ENCODE measurements around the gene KIF27. TPM values are rescaled to one million over a fixed set of nuclear protein-coding genes. Genes with fewer than 3 reads are reported as not detected.
A peak's percentile ranks its signal among the peaks of the same experiment; 100 is the strongest.
"Not testable (repeated sequence)": the region's sequence is repeated elsewhere in the genome, so short reads cannot be mapped to it uniquely, and the experiment has no call there.

KIF27 gene
- total RNA-seq, 6 experiments from 2014 or later: 0.99 to 2.0 (median 1.2) TPM

- H3K9me3 Mint-ChIP-seq; H3K36me3 Mint-ChIP-seq (ENCODE audit: low read depth); H3K4me1 Mint-ChIP-seq (ENCODE audit: low read depth); DNase-seq; H3K27ac Mint-ChIP-seq; H3K27me3 Mint-ChIP-seq (ENCODE audit: insufficient read depth); H3K4me3 Mint-ChIP-seq: not testable (repeated sequence)
- TF ChIP-seq, protein P1, sequence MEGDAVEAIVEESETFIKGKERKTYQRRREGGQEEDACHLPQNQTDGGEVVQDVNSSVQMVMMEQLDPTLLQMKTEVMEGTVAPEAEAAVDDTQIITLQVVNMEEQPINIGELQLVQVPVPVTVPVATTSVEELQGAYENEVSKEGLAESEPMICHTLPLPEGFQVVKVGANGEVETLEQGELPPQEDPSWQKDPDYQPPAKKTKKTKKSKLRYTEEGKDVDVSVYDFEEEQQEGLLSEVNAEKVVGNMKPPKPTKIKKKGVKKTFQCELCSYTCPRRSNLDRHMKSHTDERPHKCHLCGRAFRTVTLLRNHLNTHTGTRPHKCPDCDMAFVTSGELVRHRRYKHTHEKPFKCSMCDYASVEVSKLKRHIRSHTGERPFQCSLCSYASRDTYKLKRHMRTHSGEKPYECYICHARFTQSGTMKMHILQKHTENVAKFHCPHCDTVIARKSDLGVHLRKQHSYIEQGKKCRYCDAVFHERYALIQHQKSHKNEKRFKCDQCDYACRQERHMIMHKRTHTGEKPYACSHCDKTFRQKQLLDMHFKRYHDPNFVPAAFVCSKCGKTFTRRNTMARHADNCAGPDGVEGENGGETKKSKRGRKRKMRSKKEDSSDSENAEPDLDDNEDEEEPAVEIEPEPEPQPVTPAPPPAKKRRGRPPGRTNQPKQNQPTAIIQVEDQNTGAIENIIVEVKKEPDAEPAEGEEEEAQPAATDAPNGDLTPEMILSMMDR (IDR thresholded peaks at IDR 0.05): peak; percentile 68
Measured at GRCh38 chr9:83837070-83837643, 84.1 kb downstream of the KIF27 start.

DNA sequence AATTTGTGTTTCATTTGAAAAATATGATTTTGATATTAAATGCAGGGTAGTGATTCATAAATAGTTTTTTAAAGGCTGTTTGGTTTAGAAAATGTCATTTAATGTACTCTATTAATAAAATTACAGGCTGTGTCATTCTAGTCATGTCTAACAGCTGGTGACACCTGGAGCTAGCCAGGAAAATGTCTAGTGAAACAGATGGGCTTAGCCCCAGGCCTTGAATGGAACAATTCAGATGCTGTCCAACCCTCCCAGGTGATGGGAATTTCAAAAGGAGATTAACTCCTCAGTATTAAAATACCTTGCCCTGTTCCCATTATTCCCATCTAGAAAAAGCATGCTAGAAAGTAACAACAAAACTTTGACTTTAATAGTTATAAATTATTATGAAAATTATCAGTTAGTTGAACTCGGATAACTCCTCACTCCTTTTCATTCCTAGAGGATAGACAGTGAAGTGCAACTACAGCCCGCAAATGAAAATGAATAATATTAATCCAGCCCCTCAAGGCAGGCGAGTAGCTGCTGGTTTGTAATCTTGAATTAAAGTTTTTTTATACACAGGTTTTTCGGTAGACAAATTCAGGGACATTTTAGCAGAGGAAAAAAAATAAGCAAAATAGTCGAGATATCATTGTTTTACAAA is 90.7 kb downstream of the KIF27 start:
- H3K4me1 Mint-ChIP-seq (ENCODE audit: low read depth); H3K9me3 Mint-ChIP-seq; H3K27me3 Mint-ChIP-seq (ENCODE audit: insufficient read depth); DNase-seq; H3K27ac Mint-ChIP-seq; H3K4me3 Mint-ChIP-seq; H3K36me3 Mint-ChIP-seq (ENCODE audit: low read depth): not testable (repeated sequence)
- TF ChIP-seq, protein P1 (IDR thresholded peaks at IDR 0.05): peak; percentile 38

GRCh38 chr9:83824986-83825623 is 96.1 kb downstream of the KIF27 start:
- not testable (repeated sequence) for H3K9me3 Mint-ChIP-seq; H3K27me3 Mint-ChIP-seq (ENCODE audit: insufficient read depth); H3K36me3 Mint-ChIP-seq (ENCODE audit: low read depth)
- peak; percentile 48 for DNase-seq
- peak overlapping the region; percentile 77 for H3K27ac Mint-ChIP-seq
- peak overlapping the region; percentile 81 for H3K4me3 Mint-ChIP-seq
- H3K4me1 Mint-ChIP-seq (ENCODE audit: low read depth): peaks cover 11% of the 10 kb centered on the region

- not testable (repeated sequence) for H3K4me1 Mint-ChIP-seq (ENCODE audit: low read depth); H3K27me3 Mint-ChIP-seq (ENCODE audit: insufficient read depth); H3K36me3 Mint-ChIP-seq (ENCODE audit: low read depth); H3K27ac Mint-ChIP-seq; H3K9me3 Mint-ChIP-seq
- peak within 1 kb of the TSS; percentile 86 for H3K4me3 Mint-ChIP-seq
- peak; percentile 38 for DNase-seq
- TF ChIP-seq, protein P1 (IDR thresholded peaks at IDR 0.05): peak; percentile 43
Measured at GRCh38 chr9:83817356-83818278, 103.6 kb downstream of the KIF27 start, which contains the start of gene GKAP1. TSS of gene GKAP1 (minus strand) at chr9:83817769. CDS start at chr9:83806517, 11,252 bp downstream.

GRCh38 chr9:83817011-83817355 is 104.2 kb downstream of the KIF27 start:
- not testable (repeated sequence) for H3K9me3 Mint-ChIP-seq; DNase-seq; H3K27me3 Mint-ChIP-seq (ENCODE audit: insufficient read depth); H3K27ac Mint-ChIP-seq; H3K4me1 Mint-ChIP-seq (ENCODE audit: low read depth); H3K36me3 Mint-ChIP-seq (ENCODE audit: low read depth)
- peak overlapping the region; percentile 86 for H3K4me3 Mint-ChIP-seq

DNA sequence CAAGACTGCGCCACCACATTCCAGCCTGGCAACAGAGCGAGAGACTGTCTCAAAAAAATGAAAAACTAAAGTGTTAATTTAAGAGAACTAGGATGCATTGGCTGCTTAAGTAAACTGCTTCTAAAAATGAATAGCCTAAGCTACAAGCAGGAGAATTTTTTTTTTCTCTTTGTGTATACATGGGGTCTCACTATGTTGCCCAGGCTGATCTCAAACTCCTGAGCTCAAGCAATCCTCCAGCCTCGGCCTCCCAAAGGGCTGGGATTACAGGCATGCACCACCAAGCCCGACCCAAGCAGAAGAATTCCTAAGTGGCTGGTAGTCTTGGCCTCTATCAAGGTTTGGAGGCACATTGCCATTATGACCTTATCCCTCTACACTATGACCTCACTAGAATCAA is 106.1 kb downstream of the KIF27 start:
- H3K9me3 Mint-ChIP-seq; H3K27ac Mint-ChIP-seq; H3K27me3 Mint-ChIP-seq (ENCODE audit: insufficient read depth); H3K4me3 Mint-ChIP-seq; H3K4me1 Mint-ChIP-seq (ENCODE audit: low read depth); H3K36me3 Mint-ChIP-seq (ENCODE audit: low read depth); DNase-seq: not testable (repeated sequence)

GRCh38 chr9:83809213-83809612 is 112.0 kb downstream of the KIF27 start:
- H3K9me3 Mint-ChIP-seq: not testable (repeated sequence)

DNA sequence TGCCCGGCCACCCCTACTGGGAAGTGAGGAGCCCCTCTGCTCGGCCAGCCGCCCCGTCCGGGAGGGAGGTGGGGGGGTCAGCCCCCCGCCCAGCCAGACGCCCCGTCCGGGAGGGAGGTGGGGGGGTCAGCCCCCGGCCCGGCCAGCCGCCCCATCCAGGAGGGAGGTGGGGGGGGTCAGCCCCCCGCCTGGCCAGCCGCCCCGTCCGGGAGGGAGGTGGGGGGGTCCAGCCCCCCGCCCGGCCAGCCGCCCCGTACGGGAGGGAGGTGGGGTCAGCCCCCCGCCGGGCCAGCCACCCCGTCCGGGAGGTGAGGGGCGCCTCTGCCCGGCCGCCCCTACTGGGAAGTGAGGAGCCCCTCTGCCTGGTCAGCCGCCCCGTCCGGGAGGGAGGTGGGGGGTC is 116.8 kb downstream of the KIF27 start:
- H3K4me3 Mint-ChIP-seq; H3K27ac Mint-ChIP-seq; H3K27me3 Mint-ChIP-seq (ENCODE audit: insufficient read depth); H3K4me1 Mint-ChIP-seq (ENCODE audit: low read depth); DNase-seq; H3K9me3 Mint-ChIP-seq; H3K36me3 Mint-ChIP-seq (ENCODE audit: low read depth): not testable (repeated sequence)

More at GRCh38 chr9:83809213-83809612, 112.0 kb downstream of the KIF27 start:
- H3K27ac Mint-ChIP-seq; DNase-seq; H3K27me3 Mint-ChIP-seq (ENCODE audit: insufficient read depth); H3K4me3 Mint-ChIP-seq; H3K36me3 Mint-ChIP-seq (ENCODE audit: low read depth); H3K4me1 Mint-ChIP-seq (ENCODE audit: low read depth): not testable (repeated sequence)

DNA sequence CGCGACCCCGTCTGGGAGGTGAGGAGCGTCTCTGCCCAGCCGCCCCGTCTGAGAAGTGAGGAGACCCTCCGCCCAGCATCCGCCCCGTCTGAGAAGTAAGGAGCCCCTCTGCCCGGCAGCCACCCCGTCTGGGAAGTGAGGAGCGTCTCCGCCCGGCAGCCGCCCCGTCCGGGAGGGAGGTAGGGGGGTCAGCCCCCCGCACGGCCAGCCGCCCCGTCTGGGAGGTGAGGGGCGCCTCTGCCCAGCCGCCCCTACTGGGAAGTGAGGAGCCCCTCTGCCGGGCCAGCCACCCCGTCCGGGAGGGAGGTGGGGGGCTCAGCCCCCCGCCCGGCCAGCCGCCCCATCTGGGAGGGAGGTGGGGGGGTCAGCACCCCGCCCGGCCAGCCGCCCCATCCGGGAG is 117.3 kb downstream of the KIF27 start:
- not testable (repeated sequence) for H3K27me3 Mint-ChIP-seq (ENCODE audit: insufficient read depth); H3K9me3 Mint-ChIP-seq; H3K27ac Mint-ChIP-seq; H3K4me3 Mint-ChIP-seq; H3K36me3 Mint-ChIP-seq (ENCODE audit: low read depth); DNase-seq; H3K4me1 Mint-ChIP-seq (ENCODE audit: low read depth)

Data from HFFc6 (cell line).